Mesenchymal stem cell (in vitro differentiated cells and primary cell): Measurements from ENCODE around the gene DNAH10.

Experiments
- DNase-seq: peaks from one replicate; pipeline ENCODE4 v3.0.0-alpha.2; 2013
- H2AFZ ChIP-seq: one replicate; pipeline ENCODE4 v1.6.1; 2013; ENCODE audit warnings: low read depth, mild to moderate bottlenecking, control low read depth, inconsistent platforms, low read length, moderate library complexity
- H2AK5ac ChIP-seq: 2 replicates; pipeline ENCODE4 v1.6.1; 2013; ENCODE audit warnings: low read length, moderate library complexity, mild to moderate bottlenecking, inconsistent platforms; ENCODE audit not compliant: severe bottlenecking
- H2BK120ac ChIP-seq: one replicate; pipeline ENCODE4 v1.6.1; 2013; ENCODE audit warnings: low read depth, mild to moderate bottlenecking, inconsistent platforms, low read length, moderate library complexity
- H2BK12ac ChIP-seq, 2 experiments: one replicate each; pipeline ENCODE4 v1.6.1; 2013; ENCODE audit warnings: inconsistent platforms in 2 of 2, low read length in 2 of 2, mild to moderate bottlenecking in 2 of 2, moderate library complexity in 2 of 2, control low read depth in 1 of 2
- H2BK15ac ChIP-seq: one replicate; pipeline ENCODE4 v1.6.1; 2013; ENCODE audit warnings: mild to moderate bottlenecking, low read depth, inconsistent platforms; ENCODE audit not compliant: poor library complexity, severe bottlenecking
- H2BK5ac ChIP-seq: 2 replicates; pipeline ENCODE4 v1.6.1; 2013; ENCODE audit warnings: low read depth, mild to moderate bottlenecking, low read length, control low read depth, inconsistent platforms; ENCODE audit not compliant: poor library complexity, severe bottlenecking
- H3K14ac ChIP-seq, 2 experiments: one replicate each; pipeline ENCODE4 v1.6.1; 2013; ENCODE audit warnings: inconsistent platforms in 2 of 2, low read length in 2 of 2, control low read depth in 1 of 2, mild to moderate bottlenecking in 1 of 2, moderate library complexity in 1 of 2
- H3K18ac ChIP-seq, 2 experiments: one replicate each; pipeline ENCODE4 v1.6.1; 2013; ENCODE audit warnings: inconsistent platforms in 2 of 2, low read length in 2 of 2, control low read depth in 1 of 2, low read depth in 1 of 2, mild to moderate bottlenecking in 1 of 2
- H3K23ac ChIP-seq, 2 experiments: one replicate each; pipeline ENCODE4 v1.6.1; 2013; ENCODE audit warnings: inconsistent platforms in 2 of 2, low read length in 2 of 2, mild to moderate bottlenecking in 2 of 2, moderate library complexity in 2 of 2, control low read depth in 1 of 2
- H3K27ac ChIP-seq: 2 replicates; pipeline ENCODE4 v1.5.1; 2013; ENCODE audit warnings: mild to moderate bottlenecking, moderate library complexity, low read length, control low read depth, inconsistent platforms; ENCODE audit not compliant: poor library complexity, severe bottlenecking
- H3K27me3 ChIP-seq, 2 experiments: 2 replicates each; pipeline versions ENCODE4 v1.6.1 to v1.7.0; 2013; ENCODE audit warnings: low read length in 2 of 2, mild to moderate bottlenecking in 2 of 2, moderate library complexity in 2 of 2, control low read depth in 1 of 2, inconsistent platforms in 1 of 2; ENCODE audit not compliant: control insufficient read depth in 1 of 2, insufficient read depth in 1 of 2
- H3K36me3 ChIP-seq, 2 experiments: 2 replicates each; pipeline versions ENCODE4 v1.6.1 to v1.7.0; 2013; ENCODE audit warnings: low read length in 2 of 2, control low read depth in 1 of 2, inconsistent platforms in 1 of 2, low read depth in 1 of 2, mild to moderate bottlenecking in 1 of 2; ENCODE audit not compliant: insufficient read depth in 2 of 2, control insufficient read depth in 1 of 2
- H3K4ac ChIP-seq, 2 experiments: one replicate each; pipeline ENCODE4 v1.6.1; 2013; ENCODE audit warnings: inconsistent platforms in 2 of 2, low read length in 2 of 2, mild to moderate bottlenecking in 2 of 2, moderate library complexity in 2 of 2, control low read depth in 1 of 2, low read depth in 1 of 2
- H3K4me1 ChIP-seq: 2 replicates; pipeline ENCODE4 v1.6.1; 2013; ENCODE audit warnings: low read depth, low read length, control low read depth; ENCODE audit not compliant: control insufficient read depth, insufficient read depth
- H3K4me2 ChIP-seq: 2 replicates; pipeline ENCODE4 v1.6.1; 2013; ENCODE audit warnings: low read length, mild to moderate bottlenecking, inconsistent platforms; ENCODE audit not compliant: poor library complexity, severe bottlenecking
- H3K4me3 ChIP-seq, 2 experiments: 2 replicates each; pipeline versions ENCODE4 v1.5.1 to v1.7.0; 2013; ENCODE audit warnings: low read length in 2 of 2, mild to moderate bottlenecking in 2 of 2, control low read depth in 1 of 2, low read depth in 1 of 2; ENCODE audit not compliant: insufficient read depth in 1 of 2
- H3K79me1 ChIP-seq: replicated peaks from 2 replicates; pipeline ENCODE4 v1.6.1; 2013; ENCODE audit warnings: mild to moderate bottlenecking, control low read depth, low read length, inconsistent platforms; ENCODE audit not compliant: poor library complexity, severe bottlenecking
- H3K9ac ChIP-seq: 2 replicates; pipeline ENCODE4 v1.7.0; 2013; ENCODE audit warnings: mild to moderate bottlenecking, low read length, moderate library complexity
- H3K9me3 ChIP-seq: 2 replicates; pipeline ENCODE4 v1.7.0; 2013; ENCODE audit warnings: mild to moderate bottlenecking, low read length; ENCODE audit not compliant: control insufficient read depth
- H4K8ac ChIP-seq: one replicate; pipeline ENCODE4 v1.6.1; 2013; ENCODE audit warnings: inconsistent platforms, mild to moderate bottlenecking, low read length, moderate library complexity
- H4K91ac ChIP-seq: one replicate; pipeline ENCODE4 v1.6.1; 2013; ENCODE audit warnings: mild to moderate bottlenecking, low read length, inconsistent platforms
- WGBS: methylation state at CpG from one replicate; pipeline ENCODE4 v1.1.7; 2013; ENCODE audit warnings: mixed read lengths; 5-methylcytosine and 5-hydroxymethylcytosine counted together

DNAH10 gene

GRCh38 chr12:123914726-123915333 lies 152.7 kb downstream of the DNAH10 start:
- no peak overlapping the region for H2BK15ac ChIP-seq
- no peaks in the 10 kb centered on the region for H3K9me3 ChIP-seq
- 89% methylated on average over 17 of the region's 20 CpGs for WGBS

GRCh38 chr12:123916729-123917128 lies 154.6 kb downstream of the DNAH10 start:
- 57% methylated on average over 5 of the region's 5 CpGs for WGBS
- Histone ChIP-seq H3K18ac (no peak overlapping the region), H3K23ac (no peak overlapping the region), H3K14ac (no peak overlapping the region), H3K9ac (no peak overlapping the region), H2AFZ (no peak overlapping the region), H2BK120ac (no peak overlapping the region), H3K36me3 (no peaks in the 10 kb centered on the region), H3K79me1 (no peaks in the 10 kb centered on the region), H3K4me1 (peaks cover 1% of the 10 kb centered on the region), H3K4ac (no peak overlapping the region), H3K9me3 (no peaks in the 10 kb centered on the region), H3K27ac (no peak overlapping the region), H4K91ac (no peak overlapping the region), H3K4me3 (no peak overlapping the region), H2BK15ac (no peak overlapping the region), H2BK5ac (no peak overlapping the region), H4K8ac (no peak overlapping the region), H3K27me3 (peaks cover 28 to 33% of the 10 kb centered on the region in 2 experiments), H3K4me2 (no peak overlapping the region), H2BK12ac (no peak overlapping the region), H2AK5ac (no peak overlapping the region)
- DNase-seq: no peak

More at GRCh38 chr12:123914726-123915333, 152.7 kb downstream of the DNAH10 start:
- Histone ChIP-seq H3K27ac (no peak overlapping the region), H3K14ac (no peak overlapping the region), H4K8ac (no peak overlapping the region), H2AK5ac (no peak overlapping the region), H2BK5ac (no peak overlapping the region), H4K91ac (no peak overlapping the region), H3K27me3 (peaks cover 28 to 31% of the 10 kb centered on the region in 2 experiments), H3K23ac (no peak overlapping the region), H3K36me3 (no peaks in the 10 kb centered on the region), H3K9ac (no peak overlapping the region), H3K18ac (no peak overlapping the region), H2BK120ac (no peak overlapping the region), H3K4ac (no peak overlapping the region), H3K4me3 (no peak overlapping the region), H2AFZ (no peak overlapping the region), H3K4me1 (peaks cover 1% of the 10 kb centered on the region), H3K4me2 (no peak overlapping the region), H2BK12ac (no peak overlapping the region), H3K79me1 (no peaks in the 10 kb centered on the region)
- no peak for DNase-seq

- no peaks in the 10 kb centered on the region for H3K9me3 ChIP-seq
- no peak overlapping the region for H4K8ac ChIP-seq
- no peak overlapping the region for H3K4ac ChIP-seq
- H2BK15ac ChIP-seq: no peak overlapping the region
- no peak overlapping the region for H2BK5ac ChIP-seq
- H2AK5ac ChIP-seq: no peak overlapping the region
- H4K91ac ChIP-seq: no peak overlapping the region
- H3K9ac ChIP-seq: no peak overlapping the region
- H3K36me3 ChIP-seq: no peaks in the 10 kb centered on the region
- H2AFZ ChIP-seq: no peak overlapping the region
- H3K27ac ChIP-seq: no peak overlapping the region
- DNase-seq: no peak
- no peak overlapping the region for H2BK12ac ChIP-seq
- H3K23ac ChIP-seq: no peak overlapping the region
- peaks cover 28 to 33% of the 10 kb centered on the region in 2 experiments for H3K27me3 ChIP-seq
- peaks cover 1% of the 10 kb centered on the region for H3K4me1 ChIP-seq
- H2BK120ac ChIP-seq: no peak overlapping the region
- no peaks in the 10 kb centered on the region for H3K79me1 ChIP-seq
- H3K18ac ChIP-seq: no peak overlapping the region
- H3K4me2 ChIP-seq: no peak overlapping the region
- 84% methylated on average over 19 of the region's 19 CpGs for WGBS
- H3K14ac ChIP-seq: no peak overlapping the region
- no peak overlapping the region for H3K4me3 ChIP-seq
Measured at GRCh38 chr12:123917337-123917850, 155.3 kb downstream of the DNAH10 start.

DNA sequence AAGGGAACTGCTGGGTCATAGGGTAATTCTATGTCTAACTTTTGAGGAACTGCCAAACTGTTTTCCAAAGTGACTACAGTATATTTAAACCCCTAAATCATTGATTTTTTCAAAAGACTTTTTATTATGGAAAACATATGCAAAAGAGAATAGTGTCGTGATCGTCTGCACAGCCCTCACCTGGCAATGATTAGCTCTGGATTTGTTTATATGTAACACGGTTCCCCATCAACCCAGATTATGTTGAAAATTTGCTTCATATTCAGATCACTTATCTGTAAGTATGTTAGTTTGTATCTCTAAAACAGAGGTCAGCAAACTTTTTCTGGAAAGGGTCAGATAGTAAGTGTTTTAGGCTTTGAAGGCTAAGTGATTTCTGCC lies 157.9 kb downstream of the DNAH10 start:
- Histone ChIP-seq H3K4me2 (no peak overlapping the region), H2AK5ac (no peak overlapping the region), H3K4me1 (peaks cover 1% of the 10 kb centered on the region), H3K23ac (no peak overlapping the region), H2BK12ac (no peak overlapping the region), H3K14ac (no peak overlapping the region), H2AFZ (no peak overlapping the region), H3K79me1 (no peaks in the 10 kb centered on the region), H2BK5ac (no peak overlapping the region), H3K27ac (no peak overlapping the region), H3K27me3 (peaks cover 19 to 38% of the 10 kb centered on the region in 2 experiments), H2BK120ac (no peak overlapping the region), H3K36me3 (no peaks in the 10 kb centered on the region), H4K91ac (no peak overlapping the region), H3K9ac (no peak overlapping the region), H3K9me3 (no peaks in the 10 kb centered on the region), H2BK15ac (no peak overlapping the region), H3K4ac (no peak overlapping the region), H4K8ac (no peak overlapping the region), H3K18ac (no peak overlapping the region), H3K4me3 (no peak overlapping the region)
- DNase-seq: no peak
- 100% methylated on average over 2 of the region's 3 CpGs for WGBS
